Osteocyte (in vitro differentiated cells): ENCODE measurements around the gene SLC46A2. TPM values are rescaled to one million over a fixed set of nuclear protein-coding genes. Genes with fewer than 3 reads are reported as not detected.

ENCODE experiments used
- DNase-seq: peaks from one replicate; pipeline ENCODE4 v3.0.0; 2021; ENCODE audit warnings: mixed read lengths; ENCODE audit not compliant: unreplicated experiment; ENCODE audit errors: extremely low spot score
- H3K27ac Mint-ChIP-seq: one replicate; pipeline ENCODE4 v1.8.0; 2021; ENCODE audit warnings: mild to moderate bottlenecking, mixed read lengths; ENCODE audit not compliant: unreplicated experiment
- H3K27me3 Mint-ChIP-seq: one replicate; pipeline ENCODE4 v1.8.0; 2021; ENCODE audit warnings: mixed read lengths; ENCODE audit not compliant: unreplicated experiment
- H3K36me3 Mint-ChIP-seq: one replicate; pipeline ENCODE4 v1.8.0; 2021; ENCODE audit warnings: mixed read lengths; ENCODE audit not compliant: unreplicated experiment
- H3K4me1 Mint-ChIP-seq: one replicate; pipeline ENCODE4 v1.8.0; 2021; ENCODE audit warnings: mixed read lengths; ENCODE audit not compliant: unreplicated experiment
- H3K4me3 Mint-ChIP-seq: one replicate; pipeline ENCODE4 v1.8.0; 2021; ENCODE audit warnings: mild to moderate bottlenecking, moderate library complexity, mixed read lengths; ENCODE audit not compliant: unreplicated experiment
- H3K9me3 Mint-ChIP-seq: one replicate; pipeline ENCODE4 v1.8.0; 2021; ENCODE audit warnings: mixed read lengths; ENCODE audit not compliant: unreplicated experiment
- CTCF ChIP-seq: fragments of 200-600 bp; sonication (generic); IDR thresholded peaks from 2 replicates; pipeline ENCODE4 v1.5.0; 2021; ENCODE audit warnings: antibody characterized with exemption, mild to moderate bottlenecking, moderate library complexity
- total RNA-seq: library from RNA; stranded (reverse); gene quantifications from 2 replicates; pipeline ENCODE4 v1.2.1, GENCODE V29; 2021

SLC46A2 gene
- total RNA-seq, 1 donor from 2014 or later = not detected

DNA sequence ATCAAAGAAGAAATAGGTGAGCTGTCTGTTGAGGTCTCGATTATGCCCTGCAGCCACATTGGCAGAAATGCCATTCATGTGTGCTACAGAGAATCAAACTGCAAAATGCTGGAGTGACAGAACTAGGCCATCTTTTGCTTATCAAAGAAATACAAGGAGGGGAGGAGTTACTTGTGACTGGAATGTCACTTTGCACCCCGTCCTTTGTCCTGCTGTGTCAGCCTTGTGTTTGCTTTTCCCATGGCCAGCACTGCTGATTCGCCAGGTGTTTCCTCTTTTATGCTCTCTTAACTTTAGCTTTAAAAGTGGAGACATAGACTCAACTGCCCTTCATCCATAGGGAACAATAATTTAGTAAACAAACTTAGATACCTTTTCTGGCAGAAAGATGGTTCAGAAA lies 54.3 kb downstream of the SLC46A2 start:
- Mint-ChIP-seq H3K4me3 (no peak overlapping the region), H3K27ac (no peak overlapping the region), H3K27me3 (no peaks in the 10 kb centered on the region), H3K9me3 (no peaks in the 10 kb centered on the region), H3K4me1 (no peaks in the 10 kb centered on the region), H3K36me3 (peaks cover 44% of the 10 kb centered on the region)
- DNase-seq = no peak
- TF ChIP-seq CTCF = no peak

DNA sequence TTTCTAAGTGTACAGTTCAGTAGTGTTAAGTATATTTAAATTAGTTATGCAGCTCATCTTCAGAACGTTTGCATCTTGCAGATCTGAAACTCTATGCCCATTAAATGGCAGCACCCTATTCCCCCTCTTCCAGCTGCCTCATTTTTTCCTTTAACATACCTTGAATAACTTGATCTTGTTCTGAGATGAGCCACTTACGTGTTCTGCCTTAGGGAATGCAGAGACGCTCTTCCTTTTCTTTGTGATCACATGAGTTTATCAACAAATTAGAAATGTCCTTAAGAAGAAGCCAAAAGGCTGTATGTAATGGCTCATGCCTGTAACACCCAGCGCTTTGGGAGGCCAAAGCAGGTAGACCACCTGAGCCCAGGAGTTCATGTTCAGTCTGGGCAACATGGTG lies 57.6 kb downstream of the SLC46A2 start:
- H3K4me3 Mint-ChIP-seq = no peak overlapping the region
- no peaks in the 10 kb centered on the region for H3K9me3 Mint-ChIP-seq
- peaks cover 30% of the 10 kb centered on the region for H3K36me3 Mint-ChIP-seq
- H3K27me3 Mint-ChIP-seq = no peaks in the 10 kb centered on the region
- TF ChIP-seq CTCF = no peak
- H3K4me1 Mint-ChIP-seq = no peaks in the 10 kb centered on the region
- H3K27ac Mint-ChIP-seq = no peak overlapping the region
- no peak for DNase-seq

GRCh38 chr9:112831969-112832368 lies 58.7 kb downstream of the SLC46A2 start:
- Mint-ChIP-seq H3K36me3 (peaks cover 27% of the 10 kb centered on the region), H3K4me1 (no peaks in the 10 kb centered on the region), H3K27ac (no peak overlapping the region)

DNA sequence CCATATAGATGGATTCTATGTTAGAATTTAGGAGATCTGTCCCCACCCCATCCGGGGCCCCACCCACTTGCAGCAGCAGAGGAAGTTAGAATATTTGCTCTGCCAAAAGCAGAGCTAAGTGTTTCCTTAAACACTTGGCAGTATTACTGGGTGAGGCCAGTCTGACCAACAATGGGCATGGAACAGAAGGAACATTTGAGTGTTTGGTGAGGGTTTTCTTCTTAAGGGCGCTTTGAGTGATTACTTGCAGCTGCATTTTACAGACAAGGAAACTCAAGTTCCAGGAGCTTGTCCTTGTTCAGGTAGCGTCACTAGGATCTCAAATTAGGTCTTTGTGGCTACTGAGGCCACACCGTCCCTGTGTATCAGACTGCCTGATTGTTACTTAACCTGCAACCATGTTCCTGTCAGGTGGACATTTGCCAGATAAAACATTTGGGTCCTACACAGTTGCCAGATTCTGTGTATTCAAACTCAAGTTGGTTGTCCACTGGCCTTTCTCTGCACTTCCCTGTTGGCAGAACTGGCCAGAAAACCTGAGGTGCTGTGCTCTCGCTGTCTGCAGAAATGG lies 59.3 kb downstream of the SLC46A2 start:
- no peak overlapping the region for H3K4me3 Mint-ChIP-seq
- H3K9me3 Mint-ChIP-seq = no peaks in the 10 kb centered on the region
- no peak for TF ChIP-seq CTCF
- peaks cover 26% of the 10 kb centered on the region for H3K36me3 Mint-ChIP-seq
- no peaks in the 10 kb centered on the region for H3K4me1 Mint-ChIP-seq
- no peaks in the 10 kb centered on the region for H3K27me3 Mint-ChIP-seq
- DNase-seq = no peak
- H3K27ac Mint-ChIP-seq = no peak overlapping the region

More at GRCh38 chr9:112831969-112832368, 58.7 kb downstream of the SLC46A2 start:
- no peak overlapping the region for H3K4me3 Mint-ChIP-seq
- TF ChIP-seq CTCF = no peak
- no peak for DNase-seq
- no peaks in the 10 kb centered on the region for H3K9me3 Mint-ChIP-seq
- H3K27me3 Mint-ChIP-seq = no peaks in the 10 kb centered on the region

Other genes starting within 250 kb of the SLC46A2 start
- 23.9 and 26.6 TPM in 2 replicates for gene INIP, start 172.8 kb downstream of the SLC46A2 start, total RNA-seq
- gene SNX30, start 140.1 kb downstream of the SLC46A2 start, total RNA-seq = 18.2 and 19.0 TPM in 2 replicates
- gene ZNF883, start 121.3 kb upstream of the SLC46A2 start, total RNA-seq = 6.4 and 7.3 TPM in 2 replicates
- 5.9 and 7.0 TPM in 2 replicates for gene ZFP37, start 165.8 kb upstream of the SLC46A2 start, total RNA-seq